Vein endothelial cell (primary cell): ENCODE results near the gene KLK8. TPM values are rescaled to one million over a fixed set of nuclear protein-coding genes. Genes with fewer than 3 reads are reported as not detected.

Experiments
- total RNA-seq: library from RNA; depleted of rRNA; stranded (reverse); fragments of >200 nt; gene quantifications from 2 replicates; pipeline ENCODE4 v1.2.3, GENCODE V29; 2012

The KLK8 gene, protein sequence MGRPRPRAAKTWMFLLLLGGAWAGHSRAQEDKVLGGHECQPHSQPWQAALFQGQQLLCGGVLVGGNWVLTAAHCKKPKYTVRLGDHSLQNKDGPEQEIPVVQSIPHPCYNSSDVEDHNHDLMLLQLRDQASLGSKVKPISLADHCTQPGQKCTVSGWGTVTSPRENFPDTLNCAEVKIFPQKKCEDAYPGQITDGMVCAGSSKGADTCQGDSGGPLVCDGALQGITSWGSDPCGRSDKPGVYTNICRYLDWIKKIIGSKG
- not detected in 2 replicates for total RNA-seq

DNA sequence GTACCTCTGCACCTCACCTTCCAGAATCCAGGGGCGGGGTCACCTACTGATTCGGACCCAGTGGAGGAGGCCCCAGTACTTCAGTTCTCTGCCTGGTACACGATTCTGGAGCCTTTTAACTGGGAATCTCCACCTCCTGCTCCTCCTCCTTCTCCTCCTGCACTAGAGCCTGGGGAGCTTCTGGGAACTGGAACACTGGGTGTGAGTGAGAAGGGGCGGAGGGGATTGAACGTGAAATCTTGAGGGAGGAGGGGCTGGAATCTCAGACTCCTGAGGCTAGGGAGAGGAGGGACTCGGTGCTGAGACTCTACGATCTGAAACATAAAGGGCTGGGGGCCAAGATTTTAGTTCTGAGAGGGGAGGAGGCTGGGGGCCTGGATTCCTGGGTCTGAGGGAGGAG lies at the start of gene KLK8:
Gene KLK8, minus strand, starts transcription at position 90 of the 400 bp plus-strand sequence. CDS start 437 bp downstream, outside the sequence.

DNA sequence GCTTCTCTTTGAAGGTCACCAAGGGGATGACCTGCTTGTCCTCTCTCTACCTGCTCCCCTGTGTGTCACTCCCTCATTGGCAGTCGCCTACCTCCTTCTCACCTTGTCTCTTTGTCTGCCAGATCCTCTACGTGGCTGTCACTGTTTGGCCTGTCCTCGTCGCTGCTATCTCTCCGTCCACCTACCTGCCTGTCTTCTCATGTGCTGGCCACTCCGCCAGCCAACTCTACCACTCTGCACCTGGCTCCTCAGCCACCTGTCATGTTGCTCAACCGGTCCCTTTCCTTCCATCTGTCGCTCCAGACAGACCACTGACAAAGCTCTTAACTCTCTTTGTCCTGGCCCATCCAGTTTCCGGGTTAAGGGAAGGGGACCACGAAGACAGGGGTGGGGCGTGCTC lies 33.3 kb upstream of the KLK8 start, which contains the start of gene KLK12:
Gene KLK12, minus strand, starts transcription at position 299 of the 400 bp plus-strand sequence. CDS start 381 bp downstream, outside the sequence.

DNA sequence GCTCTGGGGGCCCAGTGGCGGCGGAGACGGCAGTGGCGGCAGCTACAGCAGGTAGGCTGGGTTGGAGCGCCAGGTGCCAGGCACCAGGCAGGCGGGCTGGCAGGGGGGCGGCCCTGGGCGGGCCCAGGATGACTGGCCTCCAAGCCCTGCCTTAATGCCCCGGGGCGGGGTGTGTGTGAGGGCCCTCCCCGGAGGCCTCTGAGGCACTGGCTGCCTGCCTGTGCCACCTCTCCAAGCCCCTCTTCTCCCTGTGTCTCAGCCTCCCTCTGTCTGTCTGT lies 25.1 kb upstream of the KLK8 start, which contains the start of gene KLK11:
Gene KLK11, minus strand, starts transcription at position 63 of the 278 bp plus-strand sequence. CDS start 985 bp downstream, outside the sequence.

DNA sequence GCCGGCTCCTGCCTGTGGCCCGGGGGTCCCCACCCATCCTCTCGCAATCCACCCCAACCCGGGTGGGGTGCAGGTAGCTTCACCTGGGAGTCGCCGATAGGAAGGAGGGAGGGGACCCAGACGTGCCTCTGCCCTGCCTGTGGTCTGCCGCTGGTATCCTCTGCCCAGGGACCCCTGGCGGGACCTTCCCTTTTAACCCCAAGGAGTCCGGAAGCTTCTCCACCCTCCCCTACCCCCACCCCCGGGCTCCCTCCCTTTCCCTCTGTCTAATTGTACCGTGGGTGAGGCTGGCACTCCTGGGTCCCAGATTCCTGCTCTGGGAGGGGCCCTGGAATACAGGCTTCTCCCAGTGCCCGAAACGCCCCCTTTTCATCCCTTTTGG lies 18.1 kb upstream of the KLK8 start, which contains the start of gene KLK10:
Gene KLK10, minus strand, starts transcription at position 166 of the 382 bp plus-strand sequence. CDS start 579 bp downstream, outside the sequence.

DNA sequence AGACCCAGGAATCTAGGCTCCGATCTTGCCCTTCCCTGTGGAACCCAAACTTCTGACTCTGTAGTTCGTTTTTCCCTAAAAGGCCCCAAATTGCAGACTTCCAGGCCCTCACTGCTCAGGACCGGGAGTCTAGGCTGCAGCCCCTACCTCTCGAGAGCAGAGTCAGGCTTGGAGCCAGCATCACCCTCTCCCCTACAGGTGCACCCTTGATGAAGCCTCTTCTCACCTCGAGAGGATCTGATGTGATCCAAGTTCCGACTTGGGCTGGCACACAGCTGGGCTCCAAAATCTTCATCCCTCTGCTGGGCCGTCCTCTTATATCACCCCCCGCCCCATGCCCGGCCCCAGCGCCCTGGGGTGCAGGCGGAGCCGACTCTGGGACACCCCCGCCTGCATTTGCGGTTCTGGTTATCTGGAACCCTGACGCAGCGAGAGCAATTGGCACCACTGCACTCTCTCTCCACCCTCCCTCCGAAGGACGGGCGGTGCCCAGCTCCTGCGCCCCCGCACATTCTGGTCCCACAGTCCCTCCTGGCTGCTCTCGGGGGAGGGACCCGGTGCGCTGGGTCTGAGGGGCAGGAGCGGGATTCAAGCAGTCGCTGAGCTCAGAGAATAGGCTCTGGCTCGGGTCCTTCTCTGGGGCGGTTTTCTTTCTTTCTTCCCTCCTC lies 17.6 kb downstream of the KLK8 start, which contains the start of gene KLK7:
Gene KLK7, minus strand, starts transcription at position 293 of the 668 bp plus-strand sequence. CDS start 1,518 bp downstream, outside the sequence.

DNA sequence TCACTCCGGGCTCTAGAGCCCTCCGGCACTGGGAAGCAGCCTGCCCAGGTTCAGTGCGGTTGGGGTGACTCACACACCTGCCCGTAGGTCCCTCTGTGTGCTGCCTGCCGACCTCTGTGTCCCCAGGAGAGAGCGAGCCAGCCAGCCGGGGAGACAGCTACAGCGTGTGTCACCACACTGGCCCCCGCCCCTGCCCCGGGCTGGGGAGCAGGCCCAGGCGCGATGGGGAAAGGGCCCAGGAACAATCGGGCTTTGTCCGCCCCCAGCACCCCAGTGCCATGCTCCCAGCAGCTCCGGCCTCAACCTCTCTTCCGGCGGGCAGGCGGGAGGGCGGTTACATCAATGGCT lies 32.0 kb downstream of the KLK8 start, which contains the start of gene KLK6:
Gene KLK6, minus strand, starts transcription at position 179 of the 348 bp plus-strand sequence. CDS start 1,487 bp downstream, outside the sequence.

DNA sequence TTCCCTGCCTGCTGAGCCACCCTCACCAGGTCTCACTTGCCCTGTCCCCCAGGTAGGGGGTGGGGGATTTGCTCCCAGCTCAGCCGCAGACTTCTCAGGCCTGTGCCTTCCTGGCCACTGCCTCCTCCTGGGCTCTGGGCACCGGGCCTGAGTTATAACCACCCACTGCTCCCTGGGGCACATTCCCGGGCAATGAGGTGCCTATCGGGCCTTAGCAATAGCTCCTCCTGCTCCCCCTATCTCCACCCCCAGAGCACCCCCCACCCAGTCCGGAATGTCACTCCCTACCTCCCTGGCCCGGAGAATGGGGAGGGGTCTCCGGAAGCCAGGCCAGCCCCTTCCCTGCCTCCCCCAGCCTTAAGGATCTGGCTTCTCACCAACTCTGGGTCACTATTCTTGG lies 48.5 kb downstream of the KLK8 start, which contains the start of gene KLK5:
Gene KLK5, minus strand, starts transcription at position 129 of the 400 bp plus-strand sequence. CDS start 381 bp downstream, outside the sequence.

Other genes starting within 250 kb of the KLK8 start
- not detected in 2 replicates for gene GPR32, start 231.1 kb downstream of the KLK8 start, total RNA-seq
- not detected in 2 replicates for gene ACP4, start 211.2 kb downstream of the KLK8 start, total RNA-seq
- gene KLK1, start 177.8 kb downstream of the KLK8 start, total RNA-seq, result not detected in 2 replicates
- gene KLK15, start 168.0 kb downstream of the KLK8 start, total RNA-seq, result not detected in 2 replicates
- not detected in 2 replicates for gene KLK3, start 146.7 kb downstream of the KLK8 start, total RNA-seq
- not detected in 2 replicates for gene KLK2, start 128.2 kb downstream of the KLK8 start, total RNA-seq
- not detected in 2 replicates for gene KLK4, start 90.2 kb downstream of the KLK8 start, total RNA-seq
- not detected in 2 replicates for gene KLK5, start 48.6 kb downstream of the KLK8 start, total RNA-seq
- 0.29 TPM in 1 of 2 replicates, not detected in the other for gene KLK6, start 32.0 kb downstream of the KLK8 start, total RNA-seq
- not detected in 2 replicates for gene KLK7, start 17.7 kb downstream of the KLK8 start, total RNA-seq
- not detected in 2 replicates for gene KLK10, start 18.1 kb upstream of the KLK8 start, total RNA-seq
- not detected in 2 replicates for gene KLK11, start 25.0 kb upstream of the KLK8 start, total RNA-seq
- gene KLK12, start 33.4 kb upstream of the KLK8 start, total RNA-seq, result not detected in 2 replicates
- gene KLK13, start 63.5 kb upstream of the KLK8 start, total RNA-seq, result not detected in 2 replicates
- not detected in 2 replicates for gene KLK14, start 81.3 kb upstream of the KLK8 start, total RNA-seq
- gene CTU1, start 106.8 kb upstream of the KLK8 start, total RNA-seq, result 5.6 and 6.9 TPM in 2 replicates
- gene SIGLEC9, start 123.3 kb upstream of the KLK8 start, total RNA-seq, result not detected in 2 replicates
- gene SIGLEC7, start 140.7 kb upstream of the KLK8 start, total RNA-seq, result not detected in 2 replicates
- gene CD33, start 223.5 kb upstream of the KLK8 start, total RNA-seq, result not detected in 2 replicates
- gene SIGLECL1, start 249.5 kb upstream of the KLK8 start, total RNA-seq, result not detected in 2 replicates